ENCODE data around the gene CNBP. TPM values are rescaled to one million over a fixed set of nuclear protein-coding genes. Genes with fewer than 3 reads are reported as not detected.
A peak's percentile ranks its signal among the peaks of the same experiment; 100 is the strongest.

CNBP gene
- total and polyA plus RNA-seq, 7 donors: 423 to 850 (median 754) TPM

DNA sequence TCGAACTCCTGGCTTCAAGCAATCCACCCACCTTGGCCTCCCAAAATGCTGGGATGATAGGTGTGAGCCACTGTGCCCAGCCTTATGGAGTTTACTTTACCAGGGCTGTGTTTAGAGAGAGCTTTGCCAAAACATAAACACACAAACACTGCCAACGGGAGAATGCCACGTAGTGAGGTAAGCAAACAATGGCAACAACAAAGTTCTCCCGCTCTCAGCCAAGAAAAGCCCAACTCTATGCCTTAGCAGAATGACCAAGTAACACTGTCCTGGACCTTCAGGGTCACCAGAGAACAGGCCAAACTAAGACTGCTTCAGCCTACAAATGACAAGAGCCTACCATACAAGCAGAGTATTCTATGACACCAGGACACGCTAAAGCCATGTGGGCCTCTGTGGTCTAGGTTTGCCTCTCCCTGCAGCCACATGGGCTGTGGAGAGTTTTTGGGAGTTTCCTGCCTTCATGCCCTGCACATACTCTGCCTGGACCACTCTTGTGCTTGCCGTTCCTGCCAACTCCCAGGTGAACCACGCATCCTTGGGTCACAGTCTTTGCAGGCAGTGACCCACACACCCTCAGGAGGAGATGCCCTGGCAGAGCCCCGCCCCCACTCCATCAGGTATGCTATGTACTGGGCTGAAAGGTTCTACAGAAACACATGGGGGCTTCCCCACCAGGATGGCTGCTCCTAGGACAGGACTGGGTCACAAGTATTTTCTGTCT lies 21.6 kb upstream of the CNBP start:
- intact Hi-C loops (cut with DNase I): no loop called here
- 71 to 85% (median 76%) methylated on average over 8 of the region's 8 CpGs for WGBS, 3 donors
- TF ChIP-seq, protein P1, sequence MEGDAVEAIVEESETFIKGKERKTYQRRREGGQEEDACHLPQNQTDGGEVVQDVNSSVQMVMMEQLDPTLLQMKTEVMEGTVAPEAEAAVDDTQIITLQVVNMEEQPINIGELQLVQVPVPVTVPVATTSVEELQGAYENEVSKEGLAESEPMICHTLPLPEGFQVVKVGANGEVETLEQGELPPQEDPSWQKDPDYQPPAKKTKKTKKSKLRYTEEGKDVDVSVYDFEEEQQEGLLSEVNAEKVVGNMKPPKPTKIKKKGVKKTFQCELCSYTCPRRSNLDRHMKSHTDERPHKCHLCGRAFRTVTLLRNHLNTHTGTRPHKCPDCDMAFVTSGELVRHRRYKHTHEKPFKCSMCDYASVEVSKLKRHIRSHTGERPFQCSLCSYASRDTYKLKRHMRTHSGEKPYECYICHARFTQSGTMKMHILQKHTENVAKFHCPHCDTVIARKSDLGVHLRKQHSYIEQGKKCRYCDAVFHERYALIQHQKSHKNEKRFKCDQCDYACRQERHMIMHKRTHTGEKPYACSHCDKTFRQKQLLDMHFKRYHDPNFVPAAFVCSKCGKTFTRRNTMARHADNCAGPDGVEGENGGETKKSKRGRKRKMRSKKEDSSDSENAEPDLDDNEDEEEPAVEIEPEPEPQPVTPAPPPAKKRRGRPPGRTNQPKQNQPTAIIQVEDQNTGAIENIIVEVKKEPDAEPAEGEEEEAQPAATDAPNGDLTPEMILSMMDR (IDR thresholded peaks at IDR 0.05): no peak
- Histone ChIP-seq H3K4me1 (no peaks in the 10 kb centered on the region), H3K9me3 (no peaks in the 10 kb centered on the region), H3K4me3 (no peak overlapping the region), H3K27ac (no peak overlapping the region), H3K27me3 (ENCODE audit: insufficient read depth in 3 of 3, low read length in 2 of 3) (no peaks in the 10 kb centered on the region), H3K36me3 (ENCODE audit: insufficient read depth in 1 of 2, low read depth in 1 of 2) (no peaks in the 10 kb centered on the region)
- ATAC-seq: peak; percentile 13 to 50 (median 38)
- DNase-seq: no peak

DNA sequence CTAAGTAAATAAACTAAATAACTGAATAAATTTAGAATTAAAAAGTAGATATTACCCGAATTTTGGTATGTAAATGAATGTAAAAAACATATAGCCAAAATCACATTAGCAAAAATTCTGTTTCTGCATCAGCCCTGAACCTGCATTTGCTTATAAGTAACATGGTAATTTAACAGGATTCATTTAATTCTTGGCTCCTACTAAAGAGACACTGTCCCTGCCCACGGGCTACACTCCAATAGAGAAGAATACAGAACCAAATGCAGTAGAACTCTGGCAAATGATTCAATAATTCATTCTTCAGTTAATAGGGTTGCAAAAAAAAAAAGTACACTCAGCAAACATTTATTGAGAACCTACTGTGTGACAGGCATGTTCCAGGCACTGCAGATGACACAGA lies 20.8 kb upstream of the CNBP start:
- no peak for DNase-seq
- Histone ChIP-seq H3K4me3 (no peak overlapping the region), H3K36me3 (ENCODE audit: insufficient read depth in 1 of 2, low read depth in 1 of 2) (no peaks in the 10 kb centered on the region), H3K27me3 (ENCODE audit: insufficient read depth in 3 of 3, low read length in 2 of 3) (no peaks in the 10 kb centered on the region), H3K9me3 (no peaks in the 10 kb centered on the region), H3K4me1 (peaks cover 7% of the 10 kb centered on the region), H3K27ac (no peak overlapping the region)
- TF ChIP-seq, protein P1 (IDR thresholded peaks at IDR 0.05): no peak
- intact Hi-C loops (cut with DNase I): no loop called here
- WGBS, 3 donors: 65 to 74% (median 67%) methylated on average over 2 of the region's 2 CpGs
- no peak for ATAC-seq

DNA sequence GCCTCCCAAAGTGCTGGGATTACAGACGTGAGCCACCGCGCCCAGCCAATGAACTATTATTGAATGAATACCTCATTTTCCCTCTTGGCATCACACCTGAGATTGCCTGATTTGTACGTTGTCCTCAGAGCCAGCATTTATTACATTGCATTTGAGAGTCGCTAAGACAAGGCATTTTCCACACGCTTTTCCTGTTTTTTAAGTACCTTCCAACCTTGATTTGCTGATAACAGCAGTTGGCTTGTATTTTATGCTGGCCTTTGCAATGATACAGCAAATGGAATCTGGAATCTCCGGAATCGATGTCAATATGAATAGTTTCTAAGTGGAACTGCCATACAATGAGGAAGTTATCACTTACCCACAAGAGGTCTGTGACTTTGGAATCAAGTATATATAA lies 15.7 kb upstream of the CNBP start:
- 62 to 75% (median 64%) methylated on average over 8 of the region's 8 CpGs for WGBS, 3 donors
- H3K9me3 ChIP-seq: no peaks in the 10 kb centered on the region
- peaks cover 46% of the 10 kb centered on the region for H3K4me1 ChIP-seq
- H3K36me3 ChIP-seq (ENCODE audit: insufficient read depth in 1 of 2, low read depth in 1 of 2): no peaks in the 10 kb centered on the region
- H3K4me3 ChIP-seq: no peak overlapping the region
- H3K27me3 ChIP-seq (ENCODE audit: insufficient read depth in 3 of 3, low read length in 2 of 3): no peaks in the 10 kb centered on the region
- peak overlapping the region; percentile 88 for H3K27ac ChIP-seq
- TF ChIP-seq, protein P1 (IDR thresholded peaks at IDR 0.05): no peak
- intact Hi-C loops (cut with DNase I): no loop called here
- DNase-seq: no peak
- ATAC-seq: no peak

DNA sequence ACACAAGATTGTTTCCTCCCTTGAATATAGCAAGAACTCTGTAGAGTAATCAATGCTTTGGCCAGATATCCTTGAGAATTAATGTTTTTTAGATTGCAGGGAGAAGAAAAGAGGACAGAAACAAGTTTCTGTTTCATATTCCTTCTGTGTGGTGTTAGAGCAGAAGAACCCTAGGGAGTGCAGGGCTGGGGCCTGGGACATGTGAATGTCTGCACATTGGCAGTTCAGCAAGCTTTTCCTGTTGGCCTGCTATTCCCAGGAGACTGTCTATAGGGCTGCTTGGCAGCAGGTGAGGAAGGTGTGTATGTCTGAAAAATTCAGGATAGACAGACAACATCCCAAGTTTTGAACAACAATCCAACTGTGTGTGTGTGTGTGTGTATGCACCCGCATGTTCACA lies 13.6 kb upstream of the CNBP start:
- intact Hi-C loops (cut with DNase I): loop anchor here (2.0 kb wide), 2 partner anchors 13 to 27 kb away; no protein-coding TSS in a partner anchor
- WGBS, 3 donors: 38 to 89% (median 51%) methylated on average over 1 of the region's 1 CpG
- TF ChIP-seq, protein P1 (IDR thresholded peaks at IDR 0.05): no peak
- Histone ChIP-seq H3K36me3 (ENCODE audit: insufficient read depth in 1 of 2, low read depth in 1 of 2) (no peaks in the 10 kb centered on the region), H3K9me3 (no peaks in the 10 kb centered on the region), H3K27me3 (ENCODE audit: insufficient read depth in 3 of 3, low read length in 2 of 3) (no peaks in the 10 kb centered on the region), H3K4me1 (peaks cover 46% of the 10 kb centered on the region), H3K27ac (peak overlapping the region; percentile 88), H3K4me3 (no peak overlapping the region)
- no peak for ATAC-seq
- no peak for DNase-seq

DNA sequence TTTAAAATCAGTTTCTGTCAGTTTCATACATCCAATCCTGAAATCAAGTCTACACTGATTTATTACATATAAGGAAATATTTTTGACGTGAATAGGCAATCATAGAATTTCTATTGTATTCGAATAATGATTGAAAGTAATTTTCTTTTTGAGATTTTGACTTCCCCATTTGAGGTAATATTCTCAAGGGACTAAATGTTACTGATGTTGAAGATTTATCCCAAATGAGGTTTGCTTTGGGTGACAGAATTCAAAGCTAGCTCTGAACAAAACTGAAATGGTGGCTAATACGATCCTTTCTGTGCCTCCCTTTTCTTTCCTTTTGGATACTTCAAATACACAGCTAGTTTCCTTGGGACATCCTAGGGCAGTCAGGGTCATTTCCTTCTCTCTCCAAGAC lies 12.9 kb upstream of the CNBP start:
- H3K27me3 ChIP-seq (ENCODE audit: insufficient read depth in 3 of 3, low read length in 2 of 3): no peaks in the 10 kb centered on the region
- WGBS, 3 donors: 52 to 71% (median 64%) methylated on average over 3 of the region's 3 CpGs
- H3K27ac ChIP-seq: peak overlapping the region; percentile 88
- H3K9me3 ChIP-seq: no peaks in the 10 kb centered on the region
- intact Hi-C loops (cut with DNase I): loop anchor here (2.0 kb wide), 2 partner anchors 14 to 28 kb away; no protein-coding TSS in a partner anchor
- TF ChIP-seq, protein P1 (IDR thresholded peaks at IDR 0.05): no peak
- H3K4me1 ChIP-seq: peaks cover 53% of the 10 kb centered on the region
- peak overlapping the region; percentile 28 for H3K4me3 ChIP-seq
- H3K36me3 ChIP-seq (ENCODE audit: insufficient read depth in 1 of 2, low read depth in 1 of 2): no peaks in the 10 kb centered on the region
- DNase-seq (no peak), ATAC-seq (no peak)

Measured in psoas muscle (tissue), 8 donors.